HL-60 (cell line): ENCODE results near the gene PSMF1.

ENCODE experiments used
- DNase-seq, 2 experiments: peaks; one replicate each; pipeline ENCODE4 v3.0.0-alpha.2; 2010 to 2020; ENCODE audit warnings: low read depth in 1 of 2, low spot score in 1 of 2
- H3K27ac ChIP-seq: fragments of 250-450 bp; sonication (Bioruptor Pico); replicated peaks from 2 replicates; pipeline ENCODE4 v1.5.1; 2020; ENCODE audit warnings: mild to moderate bottlenecking, moderate library complexity
- H3K27me3 ChIP-seq: fragments of 250-450 bp; sonication (Bioruptor Pico); 2 replicates; pipeline ENCODE4 v1.5.1; 2021; ENCODE audit warnings: mild to moderate bottlenecking, moderate library complexity; ENCODE audit not compliant: insufficient read depth, poor library complexity, severe bottlenecking
- H3K4me3 ChIP-seq: replicated peaks from 2 replicates; pipeline ENCODE4 v1.5.1; 2011; ENCODE audit warnings: mild to moderate bottlenecking, control low read depth, low read length; ENCODE audit not compliant: insufficient read depth
- CTCF ChIP-seq: IDR thresholded peaks from one replicate; pipeline ENCODE4 v1.5.1; 2011; ENCODE audit warnings: low read length, control low read depth, inconsistent platforms; ENCODE audit not compliant: insufficient read depth
- GABPA ChIP-seq: IDR thresholded peaks from 2 replicates; pipeline ENCODE4 v1.6.1; 2012; ENCODE audit warnings: low read depth
- POLR2AphosphoS5 ChIP-seq: IDR thresholded peaks from 2 replicates; pipeline ENCODE4 v1.6.1; 2012; ENCODE audit warnings: low read depth
- REST ChIP-seq: IDR thresholded peaks from 2 replicates; pipeline ENCODE4 v1.6.1; 2012; ENCODE audit warnings: low read depth; ENCODE audit not compliant: insufficient replicate concordance
- SPI1 ChIP-seq: IDR thresholded peaks from 2 replicates; pipeline ENCODE4 v1.6.1; 2012; ENCODE audit warnings: low read depth, mild to moderate bottlenecking, borderline replicate concordance

PSMF1 gene

GRCh38 chr20:1112908-1113307 lies 5.5 kb upstream of the PSMF1 start:
- no peak overlapping the region for H3K4me3 ChIP-seq
- H3K27me3 ChIP-seq: no peaks in the 10 kb centered on the region
- H3K27ac ChIP-seq: no peak overlapping the region
- no peak for DNase-seq
- TF ChIP-seq REST (no peak), GABPA (no peak), POLR2AphosphoS5 (no peak)

GRCh38 chr20:1118004-1118335 lies 432 bp upstream of the PSMF1 start:
- H3K4me3 ChIP-seq: peak overlapping the region; percentile 89
- no peaks in the 10 kb centered on the region for H3K27me3 ChIP-seq
- H3K27ac ChIP-seq: peak overlapping the region; percentile 68
- TF ChIP-seq REST (no peak), POLR2AphosphoS5 (no peak), CTCF (no peak), SPI1 (no peak), GABPA (no peak)
- DNase-seq: no peak

GRCh38 chr20:1119128-1119505 lies 715 bp downstream of the PSMF1 start:
- Histone ChIP-seq H3K4me3 (peak overlapping the region; percentile 89), H3K27me3 (no peaks in the 10 kb centered on the region), H3K27ac (peak overlapping the region; percentile 68)
- DNase-seq: no peak
- TF ChIP-seq REST (no peak), GABPA (no peak)

GRCh38 chr20:1119524-1119923 lies 1.1 kb downstream of the PSMF1 start:
- peak overlapping the region; percentile 89 for H3K4me3 ChIP-seq
- DNase-seq: no peak
- TF ChIP-seq SPI1: no peak
- no peak for TF ChIP-seq REST
- TF ChIP-seq POLR2AphosphoS5: no peak
- H3K27me3 ChIP-seq: no peaks in the 10 kb centered on the region
- H3K27ac ChIP-seq: peak overlapping the region; percentile 68; the same call in 1 of the 2 replicates
